Measurements from ENCODE around the gene WNT2.

WNT2 gene

Small RNA genes lying within 50 kb of the gene (small RNA-seq; reads per million reads assigned to genes)
- 0 reads per million in 2 experiments for gene MTCYBP6
